ENCODE measurements around the gene USPL1.
"Not testable (repeated sequence)": the region's sequence is repeated elsewhere in the genome, so short reads cannot be mapped to it uniquely, and the experiment has no call there.

The USPL1 gene

DNA sequence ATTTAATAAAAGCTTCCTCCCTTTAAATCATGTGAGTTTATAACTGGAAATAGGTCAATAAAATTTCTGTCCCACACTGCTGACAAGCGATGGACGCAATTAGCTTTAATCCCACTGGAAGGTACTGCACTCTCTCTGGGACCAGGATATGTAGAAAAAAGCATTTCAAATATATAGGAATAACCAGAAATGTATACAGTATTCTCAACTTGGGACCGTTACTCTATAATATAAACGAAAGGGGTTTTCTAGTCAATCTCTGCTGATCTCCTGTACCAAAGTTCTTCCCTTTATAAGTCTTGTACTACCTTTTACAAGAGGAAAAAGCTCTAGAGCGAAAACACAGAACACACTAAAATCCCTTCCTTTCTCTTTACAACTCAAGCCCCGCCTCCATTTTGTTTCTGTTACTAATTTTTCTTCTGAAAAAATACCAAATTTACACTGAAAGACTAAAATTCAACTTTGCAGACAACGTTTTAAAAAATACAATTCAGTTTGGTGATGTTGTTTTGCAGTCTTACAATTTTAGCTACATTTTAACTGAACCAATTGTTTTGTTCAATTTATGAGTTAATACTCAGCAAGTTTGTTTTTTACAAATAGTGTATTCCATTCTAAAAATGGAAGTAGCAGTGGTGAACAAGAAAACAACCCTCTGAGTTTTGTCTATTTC is 1.7 kb upstream of the USPL1 start:
- peak; percentile 47 for DNase-seq (ENCODE audit: low spot score)

DNA sequence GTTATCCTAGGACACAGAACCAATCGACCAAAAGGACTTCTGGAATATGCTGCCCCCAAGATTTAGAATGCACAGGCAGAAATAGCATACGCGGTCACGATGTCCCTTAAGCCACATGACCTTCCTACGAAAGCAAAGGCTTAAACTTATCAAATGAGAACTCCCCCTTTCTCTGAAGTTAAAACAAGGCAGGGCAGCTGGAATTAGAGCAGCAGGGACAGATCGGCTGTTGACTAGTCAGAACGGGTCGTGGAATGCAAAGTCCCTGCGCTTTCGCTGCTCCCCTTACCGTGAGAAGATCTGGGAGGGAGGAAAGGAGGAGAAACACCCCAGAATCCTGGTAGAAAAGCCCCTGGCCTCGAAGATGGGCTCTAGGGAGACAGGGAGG is 799 bp upstream of the USPL1 start:
- peak; percentile 93 for DNase-seq (ENCODE audit: low spot score)

DNA sequence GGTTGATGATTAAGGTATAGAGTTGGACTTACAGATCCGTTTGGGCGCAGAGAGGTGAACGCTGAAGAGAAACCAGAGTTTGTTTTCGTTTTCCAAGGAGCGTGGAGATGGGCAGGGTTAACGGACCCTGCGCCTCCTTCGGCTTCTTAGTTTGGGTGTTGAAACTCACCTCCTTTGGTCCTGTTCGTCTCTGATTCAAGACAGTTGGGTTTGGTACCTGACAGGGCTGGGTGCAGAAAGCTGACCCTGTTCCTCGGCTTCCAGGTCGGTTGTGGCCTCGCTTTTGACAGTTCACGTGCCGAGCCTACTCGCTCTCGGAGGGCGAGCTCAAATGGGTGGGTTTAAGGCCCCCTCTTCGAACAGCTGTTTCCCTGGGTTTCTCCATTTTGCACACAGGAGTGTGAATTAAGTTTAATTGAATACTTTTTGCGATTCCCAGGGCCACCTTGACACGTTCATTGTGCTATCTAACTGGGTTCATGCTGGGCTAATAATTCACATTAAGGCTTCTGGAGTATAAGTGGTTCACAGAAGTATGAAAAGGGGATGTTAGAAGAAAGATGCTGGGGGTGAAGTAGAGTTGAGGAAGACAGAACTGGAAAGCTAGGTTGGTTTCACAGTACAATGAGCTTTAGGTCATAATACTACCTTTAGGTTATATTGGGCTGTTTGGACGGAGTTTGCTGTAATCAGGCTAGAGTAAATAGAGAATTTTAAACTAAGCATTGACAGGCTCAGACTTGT is 638 bp downstream of the USPL1 start:
- peak; percentile 33 for DNase-seq (ENCODE audit: low spot score)

DNA sequence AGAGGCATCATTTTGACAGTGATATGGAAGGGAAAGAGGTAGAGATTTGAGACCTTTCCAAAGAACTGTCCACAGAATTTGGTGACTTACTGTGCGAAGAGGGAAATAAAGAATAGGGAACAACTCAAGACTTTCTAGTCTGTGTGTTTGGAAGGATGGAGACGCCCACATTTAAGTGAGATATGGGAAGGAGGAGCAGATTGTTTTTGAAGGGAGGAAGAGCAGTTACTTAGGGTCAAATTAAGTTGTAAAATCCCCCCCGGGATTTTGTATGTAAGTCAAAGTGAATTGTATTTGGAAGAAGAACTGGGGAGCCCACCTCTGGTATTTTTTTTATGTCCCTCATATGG is 1.2 kb downstream of the USPL1 start:
- DNase-seq (ENCODE audit: low spot score): no peak

DNA sequence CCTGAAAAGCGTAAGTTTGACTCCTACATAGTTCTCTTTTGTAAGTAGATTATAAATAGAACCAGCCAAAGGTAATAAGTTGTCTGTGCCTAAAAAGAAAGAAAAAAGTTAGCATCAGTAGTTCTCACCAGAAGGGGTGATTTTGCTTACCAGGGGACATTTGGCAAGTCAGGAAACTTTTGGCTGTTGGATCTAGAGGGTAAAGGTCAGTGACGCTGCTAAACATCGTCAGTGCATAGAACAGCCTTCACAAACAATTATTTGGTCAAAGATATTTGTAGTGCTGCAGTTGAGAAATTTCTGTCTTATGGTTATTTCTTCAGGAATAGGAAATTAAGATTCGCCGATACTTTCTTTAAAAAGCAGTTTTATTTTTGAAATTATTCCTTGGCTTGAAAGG is 2.0 kb downstream of the USPL1 start:
- DNase-seq (ENCODE audit: low spot score): no peak

DNA sequence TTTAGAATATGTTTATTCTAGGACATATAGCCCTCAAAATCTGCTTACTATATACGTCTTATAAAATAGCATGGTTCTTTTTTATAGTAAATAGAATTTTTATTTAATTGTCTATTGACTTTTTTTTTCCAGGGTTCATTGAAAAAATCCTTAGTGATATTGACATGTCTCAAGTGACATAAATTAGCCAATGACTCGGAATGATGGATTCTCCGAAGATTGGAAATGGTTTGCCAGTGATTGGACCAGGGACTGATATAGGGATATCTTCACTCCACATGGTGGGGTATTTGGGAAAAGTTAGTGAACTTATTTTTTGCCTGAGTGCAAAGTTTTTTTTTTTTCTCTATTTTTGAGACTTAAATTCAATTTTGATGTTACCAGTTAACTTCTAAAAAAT is 3.2 kb downstream of the USPL1 start:
- no peak for DNase-seq (ENCODE audit: low spot score)

DNA sequence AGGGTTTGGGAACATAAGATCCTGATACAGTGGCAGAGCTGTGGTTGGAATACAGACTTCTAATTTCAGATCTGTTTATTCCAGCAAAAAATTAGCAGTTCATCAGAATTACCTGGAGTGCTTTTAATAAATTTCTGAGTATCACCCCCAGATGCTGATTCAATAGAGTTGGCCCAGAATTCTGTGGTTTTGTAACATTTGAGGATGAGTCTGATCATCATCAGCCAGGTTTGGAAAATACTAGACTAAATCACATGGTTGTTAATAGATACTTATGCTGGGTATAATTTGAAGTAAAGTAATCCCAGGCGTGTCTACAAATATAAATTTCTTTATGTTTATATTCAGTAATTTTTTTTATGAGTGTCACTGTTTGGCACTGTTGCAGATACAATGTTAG is 4.8 kb downstream of the USPL1 start:
- DNase-seq (ENCODE audit: low spot score): no peak

DNA sequence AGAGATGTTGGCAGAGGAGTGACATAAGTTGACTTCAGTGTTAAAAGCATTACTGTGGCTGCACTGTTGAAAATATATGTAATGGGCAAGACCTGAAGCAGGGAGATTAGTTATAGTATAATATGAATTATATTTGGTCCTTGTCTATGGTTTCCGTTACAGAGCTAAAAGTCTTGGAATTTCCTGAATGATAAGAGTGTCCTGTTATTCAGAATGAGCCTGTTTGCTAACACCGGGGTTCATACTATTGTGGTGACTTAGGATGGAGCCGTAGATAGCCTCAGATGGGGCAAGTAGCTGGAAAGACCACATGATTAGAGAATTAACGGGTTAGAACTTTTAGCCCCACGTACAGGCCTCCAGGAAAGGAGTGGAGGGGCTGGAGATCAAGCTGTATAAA is 5.7 kb downstream of the USPL1 start:
- DNase-seq (ENCODE audit: low spot score): no peak

DNA sequence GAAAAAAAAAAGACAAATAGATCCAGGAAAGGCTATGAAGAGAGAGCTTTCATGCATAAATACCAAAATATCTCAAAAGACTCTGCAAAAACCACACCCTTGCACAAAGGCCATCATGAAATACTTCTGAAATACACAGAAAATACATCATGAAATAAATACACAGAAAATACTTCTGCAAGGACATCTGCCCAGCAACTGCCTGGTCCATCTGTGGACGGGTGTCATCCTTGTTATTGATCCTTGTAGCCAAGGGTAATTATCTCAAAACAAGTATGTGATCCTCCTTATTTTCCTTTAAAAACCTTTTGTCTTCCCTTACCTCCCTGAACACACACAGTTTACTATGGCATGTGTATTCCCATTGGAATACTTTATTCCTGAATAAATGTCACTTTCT is 6.9 kb downstream of the USPL1 start:
- no peak for DNase-seq (ENCODE audit: low spot score)

DNA sequence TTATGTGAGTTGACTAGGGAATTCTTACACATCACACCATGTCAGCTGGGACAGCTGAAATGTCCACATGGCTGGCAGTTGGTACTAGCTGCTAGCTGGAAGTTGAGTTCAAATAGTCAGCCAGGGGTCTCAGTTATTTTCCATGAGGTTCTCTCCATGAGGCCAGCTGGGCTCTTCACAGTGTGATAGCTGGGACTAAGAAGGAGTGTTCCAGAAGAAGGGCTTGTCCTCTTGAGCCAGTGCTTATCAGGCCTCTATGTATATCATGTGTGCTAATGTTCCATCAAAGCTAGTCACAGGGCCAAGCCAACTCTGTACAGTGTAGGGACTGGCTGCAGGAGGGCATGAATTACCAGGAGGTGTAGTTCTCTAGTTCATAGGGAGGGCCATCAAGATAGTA is 11.8 kb downstream of the USPL1 start:
- DNase-seq (ENCODE audit: low spot score): no peak

DNA sequence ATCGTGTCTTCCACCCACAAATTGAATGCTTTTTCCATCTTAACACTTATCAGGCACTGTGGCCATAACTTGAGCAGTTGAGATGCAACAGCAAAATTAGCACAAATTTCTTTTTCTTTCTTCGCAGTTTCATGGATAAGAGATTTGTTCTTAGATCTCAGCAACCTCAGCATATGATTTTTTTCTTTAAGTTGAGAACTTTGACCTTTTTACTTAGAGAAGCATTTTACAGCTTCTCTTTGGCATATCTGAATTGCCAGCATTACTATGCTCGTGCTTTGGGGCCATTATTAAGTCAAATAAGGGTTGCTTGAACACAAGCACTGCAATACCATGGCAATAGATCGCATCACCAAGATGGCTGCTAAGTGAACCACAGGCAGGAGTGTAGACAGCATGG is 16.1 kb downstream of the USPL1 start:
- DNase-seq (ENCODE audit: low spot score): no peak

DNA sequence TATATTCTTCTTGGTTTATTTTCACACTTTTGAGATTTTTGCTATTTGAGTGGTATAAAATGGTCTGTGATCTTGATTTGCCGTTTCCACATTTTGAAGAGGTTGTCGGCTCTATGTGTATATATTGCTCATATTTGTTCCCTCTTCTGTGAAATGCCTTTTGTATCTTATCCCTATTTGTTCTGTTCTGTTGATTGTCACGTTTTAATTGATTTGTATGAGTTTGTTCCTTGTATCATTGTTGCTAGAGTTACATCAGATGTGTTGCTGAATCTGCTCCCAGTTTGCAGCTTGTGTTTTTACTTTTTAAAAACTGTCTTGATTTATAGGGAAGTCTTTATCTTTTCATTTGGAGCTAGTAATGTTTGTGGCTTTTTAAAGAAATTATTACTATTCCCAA is 17.1 kb downstream of the USPL1 start:
- DNase-seq (ENCODE audit: low spot score): no peak

DNA sequence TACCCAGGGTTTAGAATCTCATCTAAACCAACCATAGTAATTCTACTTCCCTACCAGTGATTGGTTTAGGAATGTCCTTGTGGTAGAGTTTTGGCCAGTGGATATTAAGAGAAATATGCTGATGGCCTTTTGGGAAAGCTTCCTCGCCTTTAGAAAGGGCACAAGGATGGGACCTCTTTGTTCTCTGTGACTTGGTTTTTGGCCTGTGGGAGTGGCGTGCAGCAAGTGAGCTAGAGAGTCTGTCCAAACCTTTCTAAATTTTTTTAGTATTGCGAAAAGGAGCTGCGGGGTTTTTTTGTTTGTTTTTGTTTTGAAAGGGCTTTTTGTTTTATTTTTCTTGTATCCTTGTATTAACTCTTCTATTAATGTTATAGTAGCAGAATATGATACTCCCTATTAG is 20.6 kb downstream of the USPL1 start:
- no peak for DNase-seq (ENCODE audit: low spot score)

DNA sequence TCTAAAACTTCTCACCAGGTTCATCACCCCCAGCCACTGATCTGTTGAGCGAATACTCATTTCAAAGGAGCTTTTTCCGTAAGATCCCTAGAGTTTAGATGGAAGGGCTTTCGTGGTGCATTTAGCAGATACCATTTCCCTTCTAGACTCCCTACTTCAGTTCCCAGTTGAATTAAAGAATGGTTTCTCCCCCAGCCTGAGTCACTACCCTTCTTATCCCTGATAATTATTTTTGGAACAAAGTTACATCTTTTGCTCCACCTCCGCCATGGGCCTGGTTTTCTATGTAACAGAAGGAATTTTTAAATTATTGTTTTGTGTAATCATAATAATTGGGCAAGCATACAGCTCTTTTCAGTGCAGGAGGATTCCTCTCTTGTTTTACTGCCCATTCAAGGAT is 22.0 kb downstream of the USPL1 start:
- no peak for DNase-seq (ENCODE audit: low spot score)

DNA sequence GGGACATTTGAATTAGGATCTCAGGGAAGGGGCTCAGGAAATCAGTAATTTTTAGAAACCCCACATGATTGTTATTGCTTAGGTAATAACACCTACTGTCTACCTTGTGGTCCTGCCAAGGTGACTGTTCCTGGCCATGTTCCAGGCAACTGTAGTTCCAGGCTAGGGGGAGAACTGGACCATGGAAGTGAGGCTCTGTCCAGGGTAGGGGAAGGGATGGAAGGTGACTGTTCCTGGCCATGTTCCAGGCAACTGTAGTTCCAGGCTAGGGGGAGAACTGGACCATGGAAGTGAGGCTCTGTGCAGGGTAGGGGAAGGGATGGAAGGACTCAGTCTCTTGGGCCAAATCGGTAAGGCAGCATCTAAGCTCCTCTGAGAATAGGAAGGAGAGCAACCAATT is 23.5 kb downstream of the USPL1 start:
- not testable (repeated sequence) for DNase-seq (ENCODE audit: low spot score)

DNA sequence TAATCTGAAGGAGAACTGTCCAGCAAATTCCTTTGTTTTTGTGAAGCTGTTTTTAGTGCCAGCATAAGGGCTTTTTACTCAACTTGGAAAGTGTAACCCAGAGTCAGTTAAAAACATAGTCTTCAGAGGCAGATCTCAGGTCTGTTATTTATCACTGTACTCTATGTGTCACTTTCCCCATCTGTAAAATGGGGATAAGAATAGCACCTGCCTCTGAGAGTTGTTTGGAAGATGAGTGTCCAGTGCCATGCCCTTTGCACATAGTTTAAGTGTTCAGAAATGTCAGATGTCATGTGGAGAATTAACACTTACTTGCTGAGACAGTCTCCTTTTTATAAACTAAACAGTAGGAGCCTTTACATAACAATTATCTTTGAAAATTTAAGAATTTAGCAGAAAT is 27.9 kb downstream of the USPL1 start:
- DNase-seq (ENCODE audit: low spot score): no peak

DNA sequence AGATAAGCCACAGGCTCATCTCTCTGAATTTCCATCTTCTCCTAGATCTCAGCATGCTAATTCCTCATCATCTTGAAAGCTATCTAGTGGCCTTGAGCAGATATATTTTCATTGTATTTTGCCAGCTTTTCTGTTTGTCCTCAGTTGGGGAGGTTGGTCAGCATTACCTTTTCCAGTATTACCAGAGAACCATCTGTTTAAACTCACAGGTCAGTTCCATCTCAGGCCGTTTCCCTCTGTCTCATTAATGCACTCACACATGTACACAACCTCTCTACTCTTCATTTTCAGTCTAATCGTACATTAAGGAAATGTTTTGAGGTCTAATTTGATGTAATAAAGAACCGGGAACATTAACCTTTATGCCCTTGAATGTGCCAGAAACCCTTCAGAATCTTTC is 29.7 kb downstream of the USPL1 start:
- no peak for DNase-seq (ENCODE audit: low spot score)

DNA sequence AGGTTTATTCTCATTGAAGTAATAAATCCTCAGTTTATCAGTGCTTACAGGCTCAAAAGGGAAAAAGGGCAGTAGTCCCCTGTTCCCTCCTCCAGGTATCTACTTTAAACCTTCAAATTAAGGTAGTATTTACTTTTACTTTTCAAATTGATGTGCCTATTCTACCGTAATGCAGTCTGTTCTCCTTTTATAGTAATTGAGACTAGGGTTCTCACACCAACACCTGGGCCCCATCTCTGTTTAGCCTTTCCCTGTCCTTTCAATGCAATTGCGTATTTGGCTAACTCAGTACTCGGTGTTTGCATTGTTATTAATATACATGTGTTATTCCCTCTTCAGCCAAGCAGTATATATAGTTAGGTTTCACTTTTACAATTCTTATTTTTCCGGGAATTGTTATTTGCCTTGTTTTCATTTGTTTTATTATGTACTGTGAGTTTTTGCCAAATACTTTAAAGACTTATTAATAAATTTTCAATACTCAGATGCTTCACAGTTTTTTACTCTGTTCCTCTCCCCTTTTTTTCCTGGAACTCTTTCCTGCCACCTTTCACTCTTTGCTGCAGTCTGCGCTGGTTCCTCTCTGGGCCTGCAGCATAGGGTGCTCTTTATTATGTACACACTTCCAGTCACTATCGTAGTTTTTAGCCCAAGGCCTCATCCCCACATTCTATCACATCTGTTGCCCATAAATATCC is 30.3 kb downstream of the USPL1 start:
- DNase-seq (ENCODE audit: low spot score): no peak

DNA sequence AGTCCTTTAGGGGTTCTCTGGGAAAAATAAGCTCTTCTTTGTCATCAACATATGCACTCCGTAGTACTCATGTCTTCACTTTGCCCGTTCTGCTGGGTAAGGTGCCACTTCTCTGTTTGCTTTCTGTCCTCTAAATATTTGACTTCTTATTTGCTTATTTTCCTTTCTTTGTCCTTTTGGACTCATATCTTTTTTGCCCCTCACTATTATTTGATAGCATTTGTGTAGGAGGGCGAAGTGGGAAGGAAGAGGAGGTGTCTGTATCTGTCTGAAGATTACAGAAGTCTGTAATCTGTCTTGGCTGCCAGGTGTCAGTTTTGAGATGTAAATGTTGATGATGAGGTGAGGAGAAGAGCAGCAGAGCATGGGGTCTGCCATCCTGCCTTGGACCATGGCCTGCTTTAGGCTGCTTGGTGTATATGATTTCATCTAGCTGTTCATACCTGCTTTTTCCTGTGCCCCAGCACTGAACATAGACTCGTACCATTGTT is 30.8 kb downstream of the USPL1 start:
- no peak for DNase-seq (ENCODE audit: low spot score)

DNA sequence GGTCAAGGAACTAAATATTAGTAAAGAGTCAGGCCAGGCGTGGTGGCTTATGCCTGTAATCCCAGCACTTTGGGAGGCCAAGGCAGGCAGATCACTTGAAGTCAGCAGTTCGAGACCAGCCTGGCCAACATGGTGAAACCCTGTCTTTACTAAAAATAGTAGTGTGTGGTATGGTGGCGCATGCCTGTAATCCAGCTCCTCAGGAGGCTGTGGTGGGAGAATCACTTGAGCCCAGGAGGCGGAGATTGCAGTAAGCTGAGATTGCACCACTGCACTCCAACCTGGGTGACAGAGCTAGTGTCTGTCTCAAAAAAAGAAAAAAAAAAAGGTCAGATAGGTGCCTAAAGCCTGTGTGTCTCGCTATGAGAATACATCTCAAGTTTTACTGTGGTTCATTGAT is 33.9 kb downstream of the USPL1 start:
- DNase-seq (ENCODE audit: low spot score): not testable (repeated sequence)

DNA sequence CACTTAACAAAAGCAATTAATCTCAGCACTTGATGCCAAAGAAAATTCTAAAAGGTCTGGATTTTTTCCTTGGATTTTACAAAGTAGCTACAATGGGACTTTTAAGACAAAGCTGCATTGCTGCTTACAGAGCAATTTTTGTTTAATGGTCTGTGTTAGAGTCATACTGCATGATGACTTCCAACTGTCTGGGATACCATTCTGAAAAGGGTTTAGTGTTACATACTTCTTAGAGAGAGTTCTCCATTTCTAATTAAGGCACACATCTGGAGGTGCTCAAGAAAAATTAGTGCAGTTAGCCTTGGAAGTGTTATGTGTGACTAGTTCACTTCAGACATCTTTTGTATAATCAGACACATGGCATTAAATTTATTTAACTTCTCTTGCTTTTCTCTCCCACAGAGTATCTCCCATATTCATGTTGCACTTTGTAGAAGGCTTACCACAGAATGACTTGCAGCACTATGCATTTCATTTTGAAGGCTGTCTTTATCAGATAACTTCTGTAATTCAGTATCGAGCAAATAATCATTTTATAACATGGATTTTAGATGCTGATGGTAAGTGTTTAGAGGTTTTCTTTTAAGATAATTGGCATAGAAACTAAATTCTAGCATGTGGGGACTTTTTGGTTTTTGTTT is 35.1 kb downstream of the USPL1 start:
- no peak for DNase-seq (ENCODE audit: low spot score)

DNA sequence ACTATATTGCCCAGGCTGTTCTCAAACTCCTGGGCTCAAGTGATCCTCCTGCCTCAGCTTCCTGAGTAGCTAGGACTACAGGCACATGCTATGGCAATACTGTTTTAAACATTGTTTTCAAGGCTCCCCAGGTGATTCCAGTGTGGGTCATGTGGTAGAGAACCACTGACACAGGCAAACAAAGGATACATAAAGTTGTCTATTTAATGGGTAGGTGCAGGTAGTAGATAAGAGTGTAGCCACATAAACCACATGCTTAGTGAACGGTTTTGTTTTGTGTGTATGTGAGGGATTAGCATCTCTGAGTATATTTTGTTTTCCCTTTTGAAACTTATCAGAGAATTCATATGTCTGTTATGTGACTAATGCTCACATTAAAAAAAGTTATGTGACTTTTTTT is 36.7 kb downstream of the USPL1 start:
- no peak for DNase-seq (ENCODE audit: low spot score)

DNA sequence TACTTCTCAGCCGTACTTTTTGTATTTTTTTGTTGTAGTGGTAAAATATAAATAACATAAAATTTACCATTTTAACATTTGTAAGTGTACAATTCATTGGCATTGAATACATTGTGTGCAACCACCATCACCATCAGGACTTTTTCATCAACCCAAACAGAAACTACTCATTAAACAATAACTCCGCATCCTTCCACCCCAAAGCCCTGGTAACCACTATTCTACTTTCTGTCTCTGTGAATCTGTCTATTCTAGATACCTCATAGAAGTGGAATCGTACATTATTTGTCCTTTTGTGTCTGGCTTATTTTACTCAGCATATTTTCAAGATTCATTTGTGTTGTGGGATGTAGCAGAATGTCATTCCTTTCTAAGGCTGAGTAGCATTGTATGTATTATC is 38.5 kb downstream of the USPL1 start:
- DNase-seq (ENCODE audit: low spot score): no peak

Measured in globus pallidus (tissue), 1 donor.